HPDE6-E6E7 (cell line): ENCODE data around the gene HIVEP2.
"Not testable (repeated sequence)": the region's sequence is repeated elsewhere in the genome, so short reads cannot be mapped to it uniquely, and the experiment has no call there.

ENCODE experiments used
- DNase-seq: peaks from one replicate; pipeline ENCODE4 v3.0.0; 2011; ENCODE audit warnings: missing footprints; ENCODE audit errors: extremely low spot score

HIVEP2 gene

GRCh38 chr6:142945049-142945445 is at the start of gene HIVEP2:
TSS of gene HIVEP2 (minus strand) at chr6:142945176. CDS start at chr6:142774738, 170,438 bp downstream.
- DNase-seq = peak; percentile 60

GRCh38 chr6:142993977-142994376 is 49.0 kb upstream of the HIVEP2 start:
- no peak for DNase-seq

DNA sequence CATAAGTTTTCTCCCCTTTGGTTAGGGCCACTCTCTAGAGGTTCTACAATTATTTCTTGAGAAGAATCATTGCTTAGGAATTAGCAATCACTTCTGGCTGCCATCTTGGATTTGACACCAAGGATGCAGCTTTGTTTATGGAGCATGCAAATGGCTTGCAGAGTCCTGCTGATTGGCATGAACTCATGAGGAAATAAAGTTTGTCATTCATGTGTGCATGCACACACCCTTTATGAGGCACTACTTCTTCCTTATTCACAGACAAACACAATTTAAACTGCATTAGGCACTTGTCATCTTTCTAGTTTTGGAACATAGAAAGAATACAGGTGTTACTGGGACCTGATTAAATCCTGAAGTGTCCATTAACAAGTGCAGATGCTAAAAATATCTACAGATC is 42.5 kb upstream of the HIVEP2 start:
- DNase-seq = no peak

DNA sequence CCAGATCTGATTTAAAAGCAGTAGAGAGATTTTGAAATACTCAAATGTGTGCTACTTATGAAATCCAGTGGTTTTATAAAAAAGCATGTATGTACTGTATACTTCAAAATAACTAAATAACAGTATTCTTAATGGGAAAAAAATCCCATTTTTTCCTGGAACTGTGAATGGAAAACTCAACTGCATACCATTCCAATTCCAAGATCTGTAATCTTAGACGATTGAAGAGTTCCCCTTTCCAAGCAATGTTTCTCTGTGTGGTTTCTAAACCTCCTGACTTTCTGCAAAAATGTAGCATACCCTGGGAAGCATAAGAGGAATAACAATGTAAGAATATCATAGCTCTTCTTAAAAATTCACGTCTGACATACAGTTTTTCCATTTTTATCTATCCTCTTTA is 40.3 kb upstream of the HIVEP2 start:
- DNase-seq = no peak

DNA sequence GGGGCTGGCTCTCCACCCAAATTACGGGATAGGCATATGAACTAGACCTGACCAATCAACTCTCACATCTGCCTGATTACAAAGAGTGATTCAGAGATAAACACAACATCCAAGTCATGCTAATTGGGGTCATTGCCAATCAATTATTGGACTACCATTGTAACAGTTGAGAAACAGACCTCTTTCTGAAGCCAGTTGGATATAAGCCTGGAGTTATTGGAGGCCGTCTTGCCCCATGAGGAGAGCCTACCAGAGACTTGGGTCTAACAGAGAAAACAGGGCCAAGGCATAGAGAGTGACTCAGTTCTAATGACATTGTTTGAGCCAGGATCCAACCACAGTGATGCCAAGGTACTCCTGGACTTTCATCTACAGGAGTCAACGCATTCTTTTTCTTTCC is 39.4 kb upstream of the HIVEP2 start:
- DNase-seq = no peak

DNA sequence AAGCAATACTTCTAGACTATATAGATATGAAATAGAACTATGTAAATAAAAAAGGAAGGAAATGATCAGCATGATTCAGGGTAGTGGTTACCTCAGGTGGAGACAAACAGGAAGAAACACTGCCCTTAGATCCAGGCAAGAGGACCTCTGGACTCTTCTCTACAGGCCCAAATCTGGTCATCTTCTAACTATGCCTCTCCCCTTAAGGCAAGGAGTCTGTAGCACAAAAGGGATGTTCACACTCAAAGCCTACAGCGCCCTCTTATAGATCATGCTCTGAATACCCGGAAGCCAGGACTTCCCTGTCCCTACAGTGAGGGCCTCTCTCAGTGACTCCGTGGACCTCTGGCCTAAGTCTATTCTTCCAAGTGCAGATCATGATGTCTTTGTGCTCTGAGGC is 30.4 kb upstream of the HIVEP2 start:
- DNase-seq = no peak

DNA sequence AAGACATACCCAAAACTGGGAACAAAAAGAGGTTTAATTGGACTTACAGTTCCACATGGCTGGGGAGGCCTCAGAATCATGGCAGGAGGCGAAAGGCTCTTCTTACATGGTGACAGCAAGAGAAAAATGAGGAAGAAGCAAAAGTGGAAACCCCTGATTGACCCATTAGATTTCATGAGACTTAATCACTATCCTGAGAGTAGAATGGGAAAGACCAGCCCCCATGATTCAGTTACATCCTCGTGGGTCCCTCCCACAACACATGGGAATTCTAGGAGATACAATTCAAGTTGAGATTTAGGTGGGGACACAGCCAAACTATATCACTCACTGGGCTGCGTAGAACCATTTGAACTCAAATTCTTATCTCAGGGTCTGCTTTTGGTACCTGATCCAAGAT is 26.0 kb upstream of the HIVEP2 start:
- DNase-seq = not testable (repeated sequence)

GRCh38 chr6:142968601-142969000 is 23.6 kb upstream of the HIVEP2 start:
- DNase-seq = no peak

DNA sequence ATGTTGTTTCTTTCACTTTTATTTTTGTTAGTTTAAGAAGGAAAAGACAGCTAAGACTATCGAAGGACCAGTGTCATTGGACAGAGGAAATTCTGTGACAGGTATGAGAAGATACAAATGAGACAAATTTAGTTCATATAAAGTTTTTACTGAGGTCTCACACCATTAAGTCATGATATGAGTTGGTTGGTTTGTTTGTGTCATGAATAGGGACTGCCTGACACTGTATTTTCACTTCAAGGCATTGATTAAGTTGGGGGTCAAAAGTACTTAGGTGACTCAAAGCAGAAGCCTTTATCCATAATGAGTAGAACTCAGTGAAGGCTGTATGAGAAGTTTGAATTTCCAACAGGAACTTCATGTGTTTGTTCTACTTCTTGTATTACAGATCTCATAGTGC is 21.3 kb upstream of the HIVEP2 start:
- DNase-seq = no peak

DNA sequence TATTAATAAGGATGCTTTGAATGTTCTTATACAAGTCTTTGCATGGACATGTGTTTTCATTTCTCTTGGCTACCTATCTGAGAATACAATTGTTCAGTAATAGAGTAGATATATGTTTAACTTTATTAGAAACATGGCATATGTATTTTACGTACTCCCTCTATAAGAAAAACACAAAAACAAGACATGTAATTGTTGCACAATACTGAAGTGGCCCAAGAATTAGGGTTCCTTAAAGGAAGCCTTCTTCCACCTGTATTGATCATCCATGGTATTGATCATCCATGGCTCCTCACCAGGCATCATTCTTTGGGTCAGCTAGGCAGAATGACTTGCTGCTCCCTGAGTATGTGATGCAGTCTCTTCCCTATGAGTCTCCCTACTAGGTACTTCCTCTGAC is 20.2 kb upstream of the HIVEP2 start:
- no peak for DNase-seq

- DNase-seq = no peak
These were observed 15.1 kb upstream of the HIVEP2 start for GRCh38 chr6:142960098-142960497.

DNA sequence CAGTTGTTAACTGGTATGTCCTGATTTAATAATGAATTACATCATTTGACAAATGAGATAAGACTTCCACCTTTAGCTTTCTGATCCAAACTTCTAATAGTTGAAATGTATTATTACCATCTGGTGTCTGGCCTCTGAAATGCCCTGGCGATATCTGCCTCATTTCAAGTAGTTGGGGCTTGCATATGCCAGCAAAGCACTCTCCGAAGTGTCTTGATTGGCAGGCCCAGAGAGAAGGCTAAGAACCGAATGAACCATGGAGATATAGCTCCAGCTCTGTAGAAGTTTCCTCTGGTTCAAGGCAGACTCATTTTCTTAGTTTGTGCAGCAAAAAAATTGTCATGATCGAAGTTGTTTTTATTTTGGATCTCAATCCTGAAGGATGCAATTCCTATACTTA is 13.4 kb upstream of the HIVEP2 start:
- no peak for DNase-seq

DNA sequence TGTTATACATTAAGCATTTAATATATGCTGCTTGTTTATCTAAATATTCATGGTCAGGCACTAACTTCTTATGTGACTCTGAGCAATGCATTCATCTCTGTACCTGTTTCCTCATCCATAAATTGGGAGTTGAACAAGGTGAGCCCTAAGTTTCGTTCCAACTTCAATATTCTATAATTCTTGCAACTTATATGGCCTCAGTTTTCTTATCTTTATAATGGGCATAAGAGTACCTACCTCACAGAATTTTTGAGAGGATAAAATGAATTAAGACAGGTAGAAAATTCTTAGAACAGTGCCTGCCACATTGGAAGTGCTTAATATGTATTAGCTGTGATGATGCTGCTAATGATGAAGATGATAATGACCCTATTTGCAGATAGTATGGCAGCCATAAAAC is 11.8 kb upstream of the HIVEP2 start:
- no peak for DNase-seq

DNA sequence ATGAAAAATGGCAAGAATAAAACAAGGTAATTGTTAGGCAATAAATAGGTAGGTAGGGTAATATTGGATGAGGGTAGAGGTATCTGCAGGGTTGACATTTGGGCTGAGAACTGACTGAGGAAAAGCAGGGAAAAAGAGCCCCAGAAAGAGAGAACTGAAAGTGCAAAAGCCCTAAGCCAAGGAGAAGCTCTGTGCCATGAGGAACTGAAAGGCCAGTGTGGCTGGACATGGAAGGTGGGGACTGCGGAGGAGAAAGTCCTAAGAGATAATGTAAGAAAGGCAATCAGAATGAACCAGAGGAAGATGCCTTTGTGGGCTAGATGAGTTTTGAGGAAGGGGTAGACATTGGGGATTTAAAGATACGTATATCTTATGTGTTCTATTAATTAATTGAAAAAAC is 9.9 kb upstream of the HIVEP2 start:
- DNase-seq = no peak

GRCh38 chr6:142953373-142954273 is 8.6 kb upstream of the HIVEP2 start:
- no peak for DNase-seq

- DNase-seq = no peak
These were observed 7.6 kb upstream of the HIVEP2 start for GRCh38 chr6:142952614-142953013.

GRCh38 chr6:142950291-142950690 is 5.3 kb upstream of the HIVEP2 start:
- DNase-seq = no peak

DNA sequence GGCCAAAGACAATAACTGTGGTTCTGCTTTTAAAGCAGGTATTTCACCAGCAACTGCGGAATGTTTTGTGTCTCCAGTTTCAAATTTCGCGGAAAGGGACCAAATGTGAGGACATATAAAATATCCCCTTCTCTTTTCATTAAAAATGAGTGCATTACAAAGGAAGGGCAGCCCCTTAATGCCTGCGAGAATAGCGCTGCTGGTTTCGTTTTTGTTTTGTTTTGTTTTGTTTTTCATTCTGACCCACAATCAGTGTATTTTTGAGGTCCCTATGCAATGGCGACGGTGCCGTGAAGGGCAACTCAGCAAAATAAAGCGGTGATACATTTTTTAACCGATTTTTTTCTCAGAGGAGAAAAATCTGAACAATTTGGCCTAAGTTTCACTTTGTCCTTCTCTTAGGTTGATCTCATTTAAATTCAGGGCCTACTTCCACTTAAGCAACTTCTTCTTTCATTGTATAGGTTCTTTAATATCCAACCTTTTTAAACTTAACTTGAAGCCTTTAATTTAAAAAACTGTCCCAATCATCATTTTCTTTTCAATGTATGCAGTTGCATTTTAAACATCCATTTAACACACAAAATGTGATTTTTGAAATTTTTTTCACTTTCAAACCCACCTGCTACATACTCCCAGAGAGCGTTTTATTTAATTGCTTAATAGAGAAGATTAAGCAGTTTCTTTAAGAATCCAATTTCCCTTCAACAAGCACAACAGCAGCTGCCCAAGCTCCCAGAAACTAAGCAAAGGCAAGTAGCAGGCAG is 2.9 kb upstream of the HIVEP2 start:
- DNase-seq = no peak

DNA sequence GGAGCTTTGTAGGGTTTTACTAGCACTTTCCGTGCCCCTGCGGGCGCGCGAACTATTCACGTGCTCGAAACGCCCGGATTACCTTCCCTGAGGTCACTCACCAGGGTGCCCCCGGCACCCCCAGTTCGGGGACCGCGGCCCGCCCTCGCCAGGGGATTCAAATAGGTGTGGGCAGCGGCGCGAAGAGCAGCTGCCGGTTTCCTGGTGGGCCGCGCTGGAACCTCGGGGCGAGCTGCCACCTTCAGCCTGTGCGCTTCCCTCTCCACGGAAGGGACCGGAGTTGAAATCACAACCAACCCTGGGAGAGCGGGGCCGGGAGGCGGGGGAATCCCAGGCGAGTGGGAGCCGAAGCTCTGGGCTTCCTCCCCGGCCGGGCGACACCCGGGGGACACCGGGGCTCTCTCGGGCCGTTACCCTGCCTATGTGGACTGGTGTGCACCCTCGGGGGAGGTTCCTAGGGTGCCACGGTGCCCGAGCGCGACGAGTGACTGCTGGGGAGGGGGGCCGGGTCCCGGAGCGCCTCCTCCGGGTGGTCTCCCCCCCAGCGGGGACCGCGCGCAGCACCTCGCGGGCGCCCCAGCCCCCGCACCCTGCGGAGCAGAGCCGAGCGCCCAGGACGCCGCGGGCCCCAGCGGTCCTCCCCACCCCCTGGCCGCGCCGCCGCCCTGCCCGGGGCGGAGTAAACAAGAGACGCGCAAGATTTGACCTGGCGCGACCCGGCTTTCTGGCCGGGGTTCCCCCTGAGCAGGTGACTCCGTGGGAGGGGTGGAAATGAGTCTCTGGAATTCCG is 2.1 kb upstream of the HIVEP2 start:
- DNase-seq = peak; percentile 71

DNA sequence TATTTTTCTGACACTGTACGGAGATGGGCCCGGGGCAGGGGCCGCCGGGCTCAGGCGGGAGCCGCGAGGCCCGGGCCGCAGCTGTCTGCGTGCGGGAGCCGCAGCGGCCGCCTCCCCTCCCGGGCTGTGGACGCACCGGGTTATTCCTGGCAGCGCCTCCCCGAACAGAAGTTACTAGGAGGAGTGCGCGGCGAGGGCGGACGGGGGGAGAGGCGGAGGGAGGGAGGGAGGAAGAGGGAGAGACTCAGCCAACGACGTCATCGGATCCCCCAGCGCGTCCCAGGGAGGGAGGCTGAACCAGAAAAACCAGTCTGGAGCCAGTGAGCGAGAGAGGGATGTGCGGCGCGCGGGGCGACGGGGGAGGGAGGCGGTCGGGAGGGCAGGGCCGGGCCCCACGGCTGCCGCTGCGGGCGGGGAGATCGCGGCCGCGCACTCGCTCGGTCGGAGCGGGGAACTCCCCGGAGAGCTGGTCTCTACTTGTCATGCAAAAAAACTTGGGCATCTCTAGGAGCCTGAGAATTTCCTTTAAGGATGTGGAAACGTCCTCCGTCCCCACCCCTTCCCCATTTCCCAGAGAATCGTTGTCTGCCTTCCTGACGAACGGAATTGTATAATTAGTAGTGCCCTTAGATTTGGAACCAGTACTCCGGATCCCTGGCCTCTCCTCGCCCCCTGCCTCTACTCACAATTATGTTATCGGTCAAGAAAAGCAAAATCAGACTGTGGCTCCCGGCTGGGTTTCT is 1.4 kb upstream of the HIVEP2 start:
- DNase-seq = peak; percentile 84

DNA sequence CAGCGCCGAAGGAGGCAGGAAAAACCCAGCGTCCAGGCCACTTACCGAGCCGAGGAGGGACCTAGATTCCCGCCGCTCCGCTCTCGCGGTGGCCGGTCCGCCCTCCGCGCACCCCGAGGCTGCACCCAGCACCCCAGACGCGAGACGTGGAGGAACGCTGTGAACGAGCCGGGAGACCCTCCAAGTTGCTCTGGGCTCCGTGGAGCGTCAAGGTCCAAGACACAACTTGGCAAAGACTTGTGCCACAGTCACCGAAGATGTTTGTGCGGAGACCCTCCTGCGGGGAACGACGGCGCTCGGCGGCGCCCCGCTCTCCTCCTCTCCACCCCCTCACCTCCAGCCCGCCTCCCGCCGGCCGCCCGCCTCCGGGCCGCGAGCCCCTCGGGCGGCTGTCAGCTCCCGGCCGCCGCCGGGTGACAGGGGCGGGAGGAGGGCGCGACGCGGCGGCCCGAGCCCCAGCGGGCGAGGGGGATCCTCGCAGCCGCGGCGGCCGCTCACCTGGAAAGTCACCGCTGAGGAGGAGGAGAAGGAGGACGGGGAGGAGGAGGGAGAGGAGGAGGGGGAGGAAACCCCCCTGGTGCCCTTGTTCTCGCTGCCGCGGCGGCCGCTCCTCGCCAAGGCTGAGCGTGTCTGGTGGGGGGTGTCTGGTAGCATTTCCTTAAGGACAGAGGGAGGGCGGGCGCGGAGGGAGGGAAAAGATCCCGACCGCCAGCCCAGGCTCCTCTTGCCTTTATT is 637 bp upstream of the HIVEP2 start:
- DNase-seq = no peak
